ENCODE results near the gene FIP1L1.

Gene FIP1L1

DNA sequence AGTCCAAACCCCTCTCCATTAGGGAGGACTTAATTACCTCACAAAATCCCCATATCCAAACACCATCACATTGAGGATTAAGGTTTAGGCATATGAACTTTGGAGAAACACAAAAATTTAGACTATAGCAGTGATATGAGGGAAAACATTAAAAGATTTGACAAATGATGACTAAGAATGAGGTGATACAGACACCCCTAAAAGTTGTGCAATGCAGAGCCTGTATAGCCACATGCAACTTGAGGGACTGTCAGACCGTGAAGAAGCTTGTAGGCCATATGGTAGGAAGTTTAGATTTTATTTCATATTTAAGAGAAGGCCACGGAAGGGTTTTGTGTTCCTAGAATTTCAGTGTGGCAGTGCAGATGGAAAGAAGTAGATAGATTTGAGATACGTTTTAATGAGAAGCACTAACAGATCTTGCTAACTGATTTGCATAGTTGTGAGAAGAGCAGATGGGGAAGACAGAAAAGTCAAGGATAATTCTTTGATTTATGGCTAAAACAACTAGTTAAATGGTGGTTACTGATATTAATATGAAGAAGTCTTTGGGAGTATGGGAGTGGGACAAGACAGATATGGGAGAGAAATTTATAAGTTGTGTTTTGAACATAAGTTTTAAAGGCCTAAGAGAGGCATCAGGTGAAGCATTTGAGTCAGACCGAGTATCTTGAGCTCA is 5.5 kb upstream of the FIP1L1 start:
- Histone ChIP-seq H4K20me1 (ENCODE audit: insufficient read depth) (no peaks in the 10 kb centered on the region), H3K27me3 (ENCODE audit: insufficient read depth, low read depth) (no peaks in the 10 kb centered on the region), H3K27ac (no peak overlapping the region), H3K4me1 (ENCODE audit: low read depth, poor library complexity, severe bottlenecking) (peaks cover 4% of the 10 kb centered on the region), H2AFZ (ENCODE audit: low read depth) (no peak overlapping the region), H3K79me2 (ENCODE audit: insufficient read depth, low read depth) (no peaks in the 10 kb centered on the region), H3K9ac (no peak overlapping the region), H3K4me3 (IDR thresholded peaks at IDR 0.05; ENCODE audit: insufficient read depth, low read depth, low read length) (no peak overlapping the region), H3K36me3 (ENCODE audit: insufficient read depth) (no peaks in the 10 kb centered on the region), H3K4me2 (no peak overlapping the region)
- TF ChIP-seq, protein P1, sequence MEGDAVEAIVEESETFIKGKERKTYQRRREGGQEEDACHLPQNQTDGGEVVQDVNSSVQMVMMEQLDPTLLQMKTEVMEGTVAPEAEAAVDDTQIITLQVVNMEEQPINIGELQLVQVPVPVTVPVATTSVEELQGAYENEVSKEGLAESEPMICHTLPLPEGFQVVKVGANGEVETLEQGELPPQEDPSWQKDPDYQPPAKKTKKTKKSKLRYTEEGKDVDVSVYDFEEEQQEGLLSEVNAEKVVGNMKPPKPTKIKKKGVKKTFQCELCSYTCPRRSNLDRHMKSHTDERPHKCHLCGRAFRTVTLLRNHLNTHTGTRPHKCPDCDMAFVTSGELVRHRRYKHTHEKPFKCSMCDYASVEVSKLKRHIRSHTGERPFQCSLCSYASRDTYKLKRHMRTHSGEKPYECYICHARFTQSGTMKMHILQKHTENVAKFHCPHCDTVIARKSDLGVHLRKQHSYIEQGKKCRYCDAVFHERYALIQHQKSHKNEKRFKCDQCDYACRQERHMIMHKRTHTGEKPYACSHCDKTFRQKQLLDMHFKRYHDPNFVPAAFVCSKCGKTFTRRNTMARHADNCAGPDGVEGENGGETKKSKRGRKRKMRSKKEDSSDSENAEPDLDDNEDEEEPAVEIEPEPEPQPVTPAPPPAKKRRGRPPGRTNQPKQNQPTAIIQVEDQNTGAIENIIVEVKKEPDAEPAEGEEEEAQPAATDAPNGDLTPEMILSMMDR (conservative IDR thresholded peaks at IDR 0.05; ENCODE audit: low read depth, low read length): no peak

DNA sequence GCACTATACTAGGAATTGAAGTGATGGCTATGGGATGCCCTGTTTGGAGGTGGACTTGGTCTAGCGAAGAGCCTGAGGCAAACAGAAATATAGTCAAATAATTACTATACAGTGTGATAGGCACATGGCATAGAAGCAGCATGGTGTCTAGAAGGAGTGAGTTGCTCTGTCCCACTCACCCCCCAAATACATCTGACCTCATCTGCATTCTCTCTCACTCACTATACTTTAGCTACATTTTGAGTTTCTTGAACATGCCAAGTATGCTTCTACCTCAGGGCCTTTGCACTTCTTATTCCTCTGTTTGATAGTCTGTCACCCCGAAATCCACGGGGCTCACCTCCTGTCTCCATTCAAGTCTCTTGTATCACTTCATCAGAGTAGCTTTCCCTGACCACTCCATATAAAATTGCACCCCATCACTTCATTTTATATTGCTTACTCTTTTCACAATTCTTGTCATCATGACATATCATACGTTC is 2.6 kb upstream of the FIP1L1 start:
- Histone ChIP-seq H3K36me3 (ENCODE audit: insufficient read depth) (no peaks in the 10 kb centered on the region; the same call in 1 of the 2 replicates), H3K4me3 (IDR thresholded peaks at IDR 0.05; ENCODE audit: insufficient read depth, low read depth, low read length) (no peak overlapping the region), H4K20me1 (ENCODE audit: insufficient read depth) (peaks cover 11% of the 10 kb centered on the region), H3K4me2 (no peak overlapping the region), H2AFZ (ENCODE audit: low read depth) (no peak overlapping the region), H3K27ac (no peak overlapping the region), H3K4me1 (ENCODE audit: low read depth, poor library complexity, severe bottlenecking) (peaks cover 17% of the 10 kb centered on the region), H3K9ac (no peak overlapping the region), H3K27me3 (ENCODE audit: insufficient read depth, low read depth) (no peaks in the 10 kb centered on the region), H3K79me2 (ENCODE audit: insufficient read depth, low read depth) (peaks cover 23% of the 10 kb centered on the region)
- TF ChIP-seq, protein P1 (conservative IDR thresholded peaks at IDR 0.05; ENCODE audit: low read depth, low read length): no peak

DNA sequence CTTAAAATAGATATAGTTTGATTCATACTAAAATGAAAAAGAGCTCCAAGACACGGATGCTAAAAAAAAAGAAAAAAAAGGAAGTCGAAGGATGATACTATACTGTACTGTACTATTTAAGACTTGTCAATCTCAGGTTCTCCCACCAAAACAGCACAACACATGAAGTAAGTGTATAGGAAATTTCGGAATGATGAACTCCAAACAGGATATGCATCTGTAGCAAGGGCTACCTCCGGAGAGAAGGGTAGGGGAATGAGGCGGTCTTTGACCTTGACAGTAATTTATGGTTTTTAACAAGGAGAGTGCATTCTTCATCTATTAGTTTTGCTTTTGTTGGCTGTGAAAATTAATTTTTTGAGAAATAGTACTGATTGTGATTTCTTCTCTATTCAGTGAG is 541 bp upstream of the FIP1L1 start:
- Histone ChIP-seq H3K4me3 (IDR thresholded peaks at IDR 0.05; ENCODE audit: insufficient read depth, low read depth, low read length) (peak overlapping the region; percentile 81), H3K36me3 (ENCODE audit: insufficient read depth) (no peaks in the 10 kb centered on the region; the same call in 1 of the 2 replicates), H3K27me3 (ENCODE audit: insufficient read depth, low read depth) (no peaks in the 10 kb centered on the region), H3K79me2 (ENCODE audit: insufficient read depth, low read depth) (peaks cover 44% of the 10 kb centered on the region), H3K9ac (no peak overlapping the region), H4K20me1 (ENCODE audit: insufficient read depth) (peaks cover 11% of the 10 kb centered on the region), H3K27ac (no peak overlapping the region), H3K4me2 (peak overlapping the region; percentile 62), H2AFZ (ENCODE audit: low read depth) (peak overlapping the region; percentile 77), H3K4me1 (ENCODE audit: low read depth, poor library complexity, severe bottlenecking) (peaks cover 21% of the 10 kb centered on the region)
- TF ChIP-seq, protein P1 (conservative IDR thresholded peaks at IDR 0.05; ENCODE audit: low read depth, low read length): no peak

DNA sequence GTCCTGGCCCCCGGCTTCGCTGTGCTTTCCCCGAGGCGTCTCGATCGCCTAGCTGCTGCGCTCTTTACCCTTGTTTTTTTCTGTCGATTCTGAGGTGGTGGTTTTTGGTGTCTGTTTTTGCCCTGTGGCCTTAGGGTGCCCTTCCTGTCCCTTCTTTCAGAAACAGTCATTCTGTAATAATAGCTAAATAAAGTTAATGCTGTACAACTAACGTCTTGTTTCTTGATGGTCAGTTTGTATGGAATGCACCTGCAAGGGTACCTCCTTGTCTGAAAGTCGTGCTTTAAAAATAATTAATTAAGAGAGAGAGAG is 686 bp downstream of the FIP1L1 start:
- Histone ChIP-seq H4K20me1 (ENCODE audit: insufficient read depth) (peaks cover 11% of the 10 kb centered on the region), H3K79me2 (ENCODE audit: insufficient read depth, low read depth) (peaks cover 56% of the 10 kb centered on the region), H2AFZ (ENCODE audit: low read depth) (peak overlapping the region; percentile 77), H3K4me3 (IDR thresholded peaks at IDR 0.05; ENCODE audit: insufficient read depth, low read depth, low read length) (peak overlapping the region; percentile 58), H3K27me3 (ENCODE audit: insufficient read depth, low read depth) (no peaks in the 10 kb centered on the region), H3K4me1 (ENCODE audit: low read depth, poor library complexity, severe bottlenecking) (peaks cover 21% of the 10 kb centered on the region), H3K9ac (peak overlapping the region; percentile 85), H3K4me2 (peak overlapping the region; percentile 94), H3K27ac (peak overlapping the region; percentile 68), H3K36me3 (ENCODE audit: insufficient read depth) (no peaks in the 10 kb centered on the region; the same call in 1 of the 2 replicates)
- TF ChIP-seq, protein P1 (conservative IDR thresholded peaks at IDR 0.05; ENCODE audit: low read depth, low read length): no peak

All from KMS-11 (cell line).